K562 (cell line): Measurements from ENCODE around the gene IGSF21. TPM values are rescaled to one million over a fixed set of nuclear protein-coding genes. Genes with fewer than 3 reads are reported as not detected.

Source experiments
- BRF1 ChIP-seq: IDR thresholded peaks from 3 replicates; pipeline ENCODE4 v1.6.1; 2011; ENCODE audit warnings: borderline replicate concordance, mild to moderate bottlenecking; ENCODE audit not compliant: insufficient read length; ENCODE audit errors: extremely low read depth
- FOSL1 ChIP-seq: fragments of 200-800 bp; sonication (Bioruptor generic); conservative IDR thresholded peaks from 2 replicates; pipeline ENCODE4 v1.6.1; 2016; ENCODE audit warnings: missing genetic modification characterization, missing compliant biosample characterization
- KDM1A ChIP-seq, 2 experiments: fragments of 450-650 bp; IDR thresholded peaks; 2 replicates each; pipeline ENCODE4 v1.6.1; 2016; ENCODE audit warnings: mild to moderate bottlenecking in 2 of 2
- NFE2L1 ChIP-seq: fragments of 450-650 bp; IDR thresholded peaks from 2 replicates; pipeline ENCODE4 v1.6.1; 2016; ENCODE audit warnings: missing genetic modification characterization, low read depth, mild to moderate bottlenecking, missing compliant biosample characterization, moderate library complexity, borderline replicate concordance
- PHF8 ChIP-seq: fragments of 200-600 bp; sonication (generic); IDR thresholded peaks from 2 replicates; pipeline ENCODE4 v1.6.1; 2012; ENCODE audit warnings: mixed run types, mild to moderate bottlenecking, inconsistent platforms, low read length, moderate library complexity, borderline replicate concordance
- POU5F1 ChIP-seq: fragments of 150-350 bp; IDR thresholded peaks from 2 replicates; pipeline ENCODE4 v1.6.1; 2014; ENCODE audit warnings: borderline replicate concordance, low read length, low read depth, mild to moderate bottlenecking; ENCODE audit not compliant: partially characterized antibody
- RUNX1 ChIP-seq: sonication (generic); IDR thresholded peaks from 2 replicates; pipeline ENCODE4 v1.6.1; 2016; ENCODE audit warnings: antibody characterized with exemption, low read depth
- TAF9B ChIP-seq: fragments of 450-650 bp; IDR thresholded peaks from 2 replicates; pipeline ENCODE4 v1.6.1; 2018; ENCODE audit warnings: mild to moderate bottlenecking; ENCODE audit not compliant: partially characterized antibody
- polyA plus RNA-seq, 8 experiments: library from polyadenylated mRNA; depleted of rRNA in 4 of 8; stranded (reverse) in 5 of 8; unstranded in 3 of 8; fragments of >200 nt; fragmentation: Nextera tagmentation in 2 of 8; fragmentation: Illumina TruSeq in 1 of 8; extraction: Ambion mirVana in 2 of 8; extraction: Trizol in 1 of 8; gene quantifications; 2 replicates each; pipeline versions ENCODE4 v1.2.1 to v1.2.3, GENCODE V29; 2011 to 2014; ENCODE audit warnings: inconsistent platforms in 1 of 8, missing spikeins in 1 of 8
- total RNA-seq, 7 experiments: library from RNA; depleted of rRNA in 6 of 7; stranded (reverse); fragments of >200 nt in 6 of 7; fragmentation: Illumina TruSeq in 2 of 7; extraction: Trizol in 2 of 7; gene quantifications; 2 replicates each; pipeline versions ENCODE4 v1.2.1 to v1.2.3, GENCODE V29; 2011 to 2021; ENCODE audit warnings: low replicate concordance in 1 of 7
- TF ChIP-seq, protein P1 (sequence below): fragments of 200-600 bp; sonication (generic); IDR thresholded peaks from one replicate; pipeline ENCODE4 v1.6.1; 2012; ENCODE audit warnings: mild to moderate bottlenecking, low read depth, low read length, inconsistent platforms
- TF ChIP-seq, protein P2 (sequence below): fragments of 250-450 bp; sonication (Bioruptor Pico); IDR thresholded peaks from 2 replicates; pipeline ENCODE4 v1.9.0; 2021; ENCODE audit warnings: mild to moderate bottlenecking, inconsistent platforms

Gene IGSF21
- total and polyA plus RNA-seq, 9 of the 15 experiments (the other 6 are each of a cell fraction or from before 2014, with no cell fraction given), result not detected

DNA sequence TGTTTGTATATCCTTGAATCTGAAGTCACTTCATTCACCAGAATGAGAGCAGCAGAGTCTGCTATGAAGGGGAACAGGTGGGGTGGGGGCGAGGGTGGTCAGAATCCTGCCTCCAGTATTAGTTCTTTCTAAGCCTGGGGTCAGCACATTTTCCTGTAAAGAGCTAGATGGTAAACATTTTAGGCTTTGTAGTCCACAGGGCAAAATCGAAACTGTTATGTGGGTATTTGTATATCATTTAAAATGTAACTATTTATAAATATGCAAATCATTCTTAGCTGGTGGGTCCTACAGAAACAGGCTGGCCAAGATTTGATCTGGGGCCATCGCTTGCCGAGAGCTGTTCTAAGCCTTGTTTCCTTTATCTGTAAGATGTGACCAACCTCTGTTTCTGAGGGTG, 96.0 kb downstream of the IGSF21 start (continued):
- TF ChIP-seq, protein P1, sequence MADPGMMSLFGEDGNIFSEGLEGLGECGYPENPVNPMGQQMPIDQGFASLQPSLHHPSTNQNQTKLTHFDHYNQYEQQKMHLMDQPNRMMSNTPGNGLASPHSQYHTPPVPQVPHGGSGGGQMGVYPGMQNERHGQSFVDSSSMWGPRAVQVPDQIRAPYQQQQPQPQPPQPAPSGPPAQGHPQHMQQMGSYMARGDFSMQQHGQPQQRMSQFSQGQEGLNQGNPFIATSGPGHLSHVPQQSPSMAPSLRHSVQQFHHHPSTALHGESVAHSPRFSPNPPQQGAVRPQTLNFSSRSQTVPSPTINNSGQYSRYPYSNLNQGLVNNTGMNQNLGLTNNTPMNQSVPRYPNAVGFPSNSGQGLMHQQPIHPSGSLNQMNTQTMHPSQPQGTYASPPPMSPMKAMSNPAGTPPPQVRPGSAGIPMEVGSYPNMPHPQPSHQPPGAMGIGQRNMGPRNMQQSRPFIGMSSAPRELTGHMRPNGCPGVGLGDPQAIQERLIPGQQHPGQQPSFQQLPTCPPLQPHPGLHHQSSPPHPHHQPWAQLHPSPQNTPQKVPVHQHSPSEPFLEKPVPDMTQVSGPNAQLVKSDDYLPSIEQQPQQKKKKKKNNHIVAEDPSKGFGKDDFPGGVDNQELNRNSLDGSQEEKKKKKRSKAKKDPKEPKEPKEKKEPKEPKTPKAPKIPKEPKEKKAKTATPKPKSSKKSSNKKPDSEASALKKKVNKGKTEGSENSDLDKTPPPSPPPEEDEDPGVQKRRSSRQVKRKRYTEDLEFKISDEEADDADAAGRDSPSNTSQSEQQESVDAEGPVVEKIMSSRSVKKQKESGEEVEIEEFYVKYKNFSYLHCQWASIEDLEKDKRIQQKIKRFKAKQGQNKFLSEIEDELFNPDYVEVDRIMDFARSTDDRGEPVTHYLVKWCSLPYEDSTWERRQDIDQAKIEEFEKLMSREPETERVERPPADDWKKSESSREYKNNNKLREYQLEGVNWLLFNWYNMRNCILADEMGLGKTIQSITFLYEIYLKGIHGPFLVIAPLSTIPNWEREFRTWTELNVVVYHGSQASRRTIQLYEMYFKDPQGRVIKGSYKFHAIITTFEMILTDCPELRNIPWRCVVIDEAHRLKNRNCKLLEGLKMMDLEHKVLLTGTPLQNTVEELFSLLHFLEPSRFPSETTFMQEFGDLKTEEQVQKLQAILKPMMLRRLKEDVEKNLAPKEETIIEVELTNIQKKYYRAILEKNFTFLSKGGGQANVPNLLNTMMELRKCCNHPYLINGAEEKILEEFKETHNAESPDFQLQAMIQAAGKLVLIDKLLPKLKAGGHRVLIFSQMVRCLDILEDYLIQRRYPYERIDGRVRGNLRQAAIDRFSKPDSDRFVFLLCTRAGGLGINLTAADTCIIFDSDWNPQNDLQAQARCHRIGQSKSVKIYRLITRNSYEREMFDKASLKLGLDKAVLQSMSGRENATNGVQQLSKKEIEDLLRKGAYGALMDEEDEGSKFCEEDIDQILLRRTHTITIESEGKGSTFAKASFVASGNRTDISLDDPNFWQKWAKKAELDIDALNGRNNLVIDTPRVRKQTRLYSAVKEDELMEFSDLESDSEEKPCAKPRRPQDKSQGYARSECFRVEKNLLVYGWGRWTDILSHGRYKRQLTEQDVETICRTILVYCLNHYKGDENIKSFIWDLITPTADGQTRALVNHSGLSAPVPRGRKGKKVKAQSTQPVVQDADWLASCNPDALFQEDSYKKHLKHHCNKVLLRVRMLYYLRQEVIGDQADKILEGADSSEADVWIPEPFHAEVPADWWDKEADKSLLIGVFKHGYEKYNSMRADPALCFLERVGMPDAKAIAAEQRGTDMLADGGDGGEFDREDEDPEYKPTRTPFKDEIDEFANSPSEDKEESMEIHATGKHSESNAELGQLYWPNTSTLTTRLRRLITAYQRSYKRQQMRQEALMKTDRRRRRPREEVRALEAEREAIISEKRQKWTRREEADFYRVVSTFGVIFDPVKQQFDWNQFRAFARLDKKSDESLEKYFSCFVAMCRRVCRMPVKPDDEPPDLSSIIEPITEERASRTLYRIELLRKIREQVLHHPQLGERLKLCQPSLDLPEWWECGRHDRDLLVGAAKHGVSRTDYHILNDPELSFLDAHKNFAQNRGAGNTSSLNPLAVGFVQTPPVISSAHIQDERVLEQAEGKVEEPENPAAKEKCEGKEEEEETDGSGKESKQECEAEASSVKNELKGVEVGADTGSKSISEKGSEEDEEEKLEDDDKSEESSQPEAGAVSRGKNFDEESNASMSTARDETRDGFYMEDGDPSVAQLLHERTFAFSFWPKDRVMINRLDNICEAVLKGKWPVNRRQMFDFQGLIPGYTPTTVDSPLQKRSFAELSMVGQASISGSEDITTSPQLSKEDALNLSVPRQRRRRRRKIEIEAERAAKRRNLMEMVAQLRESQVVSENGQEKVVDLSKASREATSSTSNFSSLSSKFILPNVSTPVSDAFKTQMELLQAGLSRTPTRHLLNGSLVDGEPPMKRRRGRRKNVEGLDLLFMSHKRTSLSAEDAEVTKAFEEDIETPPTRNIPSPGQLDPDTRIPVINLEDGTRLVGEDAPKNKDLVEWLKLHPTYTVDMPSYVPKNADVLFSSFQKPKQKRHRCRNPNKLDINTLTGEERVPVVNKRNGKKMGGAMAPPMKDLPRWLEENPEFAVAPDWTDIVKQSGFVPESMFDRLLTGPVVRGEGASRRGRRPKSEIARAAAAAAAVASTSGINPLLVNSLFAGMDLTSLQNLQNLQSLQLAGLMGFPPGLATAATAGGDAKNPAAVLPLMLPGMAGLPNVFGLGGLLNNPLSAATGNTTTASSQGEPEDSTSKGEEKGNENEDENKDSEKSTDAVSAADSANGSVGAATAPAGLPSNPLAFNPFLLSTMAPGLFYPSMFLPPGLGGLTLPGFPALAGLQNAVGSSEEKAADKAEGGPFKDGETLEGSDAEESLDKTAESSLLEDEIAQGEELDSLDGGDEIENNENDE, result no peak
- no peak for TF ChIP-seq FOSL1 (tag)
- no peak for TF ChIP-seq TAF9B
- no peak for TF ChIP-seq BRF1
- TF ChIP-seq, protein P2, sequence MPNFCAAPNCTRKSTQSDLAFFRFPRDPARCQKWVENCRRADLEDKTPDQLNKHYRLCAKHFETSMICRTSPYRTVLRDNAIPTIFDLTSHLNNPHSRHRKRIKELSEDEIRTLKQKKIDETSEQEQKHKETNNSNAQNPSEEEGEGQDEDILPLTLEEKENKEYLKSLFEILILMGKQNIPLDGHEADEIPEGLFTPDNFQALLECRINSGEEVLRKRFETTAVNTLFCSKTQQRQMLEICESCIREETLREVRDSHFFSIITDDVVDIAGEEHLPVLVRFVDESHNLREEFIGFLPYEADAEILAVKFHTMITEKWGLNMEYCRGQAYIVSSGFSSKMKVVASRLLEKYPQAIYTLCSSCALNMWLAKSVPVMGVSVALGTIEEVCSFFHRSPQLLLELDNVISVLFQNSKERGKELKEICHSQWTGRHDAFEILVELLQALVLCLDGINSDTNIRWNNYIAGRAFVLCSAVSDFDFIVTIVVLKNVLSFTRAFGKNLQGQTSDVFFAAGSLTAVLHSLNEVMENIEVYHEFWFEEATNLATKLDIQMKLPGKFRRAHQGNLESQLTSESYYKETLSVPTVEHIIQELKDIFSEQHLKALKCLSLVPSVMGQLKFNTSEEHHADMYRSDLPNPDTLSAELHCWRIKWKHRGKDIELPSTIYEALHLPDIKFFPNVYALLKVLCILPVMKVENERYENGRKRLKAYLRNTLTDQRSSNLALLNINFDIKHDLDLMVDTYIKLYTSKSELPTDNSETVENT, result no peak
- no peak for TF ChIP-seq NFE2L1
- TF ChIP-seq POU5F1, result no peak
- TF ChIP-seq PHF8, result no peak
- no peak for TF ChIP-seq RUNX1
- no peak for TF ChIP-seq KDM1A (IDR thresholded peaks at IDR 0.05)
